ENCODE results near the gene PRPF18.
A peak's percentile ranks its signal among the peaks of the same experiment; 100 is the strongest.

DNA sequence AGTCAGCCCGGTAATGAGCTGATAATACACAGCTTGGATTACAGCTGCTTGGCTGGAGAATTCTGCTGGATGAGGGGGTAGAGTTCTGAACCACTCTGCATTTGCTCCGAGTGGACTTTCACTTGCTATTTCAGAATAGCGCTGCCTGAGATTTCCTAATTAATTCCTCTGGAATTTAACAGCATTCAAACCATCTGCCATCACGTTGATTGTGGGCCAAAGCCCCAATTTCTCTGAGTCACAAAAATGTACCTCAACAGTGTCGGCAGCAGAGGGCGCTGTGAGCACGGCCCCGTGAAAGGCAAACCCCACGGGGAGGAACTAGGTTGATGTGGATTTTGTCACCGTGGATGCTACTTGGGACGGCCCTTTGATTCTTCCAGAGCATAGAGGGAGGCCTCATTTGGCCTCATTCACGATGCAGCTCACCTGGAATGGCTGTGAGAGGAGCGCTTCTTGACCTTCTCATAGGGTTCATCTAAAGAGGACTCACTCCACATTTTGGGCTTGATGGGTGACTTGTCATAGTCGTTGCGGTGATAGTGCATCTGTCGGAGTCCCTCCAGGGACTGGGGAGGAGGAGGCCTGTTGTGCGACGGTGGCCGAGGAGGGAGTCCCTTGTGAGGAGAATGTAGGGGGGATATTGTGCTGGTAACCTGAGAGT is 73.3 kb downstream of the PRPF18 start:
- TF ChIP-seq, protein P1, sequence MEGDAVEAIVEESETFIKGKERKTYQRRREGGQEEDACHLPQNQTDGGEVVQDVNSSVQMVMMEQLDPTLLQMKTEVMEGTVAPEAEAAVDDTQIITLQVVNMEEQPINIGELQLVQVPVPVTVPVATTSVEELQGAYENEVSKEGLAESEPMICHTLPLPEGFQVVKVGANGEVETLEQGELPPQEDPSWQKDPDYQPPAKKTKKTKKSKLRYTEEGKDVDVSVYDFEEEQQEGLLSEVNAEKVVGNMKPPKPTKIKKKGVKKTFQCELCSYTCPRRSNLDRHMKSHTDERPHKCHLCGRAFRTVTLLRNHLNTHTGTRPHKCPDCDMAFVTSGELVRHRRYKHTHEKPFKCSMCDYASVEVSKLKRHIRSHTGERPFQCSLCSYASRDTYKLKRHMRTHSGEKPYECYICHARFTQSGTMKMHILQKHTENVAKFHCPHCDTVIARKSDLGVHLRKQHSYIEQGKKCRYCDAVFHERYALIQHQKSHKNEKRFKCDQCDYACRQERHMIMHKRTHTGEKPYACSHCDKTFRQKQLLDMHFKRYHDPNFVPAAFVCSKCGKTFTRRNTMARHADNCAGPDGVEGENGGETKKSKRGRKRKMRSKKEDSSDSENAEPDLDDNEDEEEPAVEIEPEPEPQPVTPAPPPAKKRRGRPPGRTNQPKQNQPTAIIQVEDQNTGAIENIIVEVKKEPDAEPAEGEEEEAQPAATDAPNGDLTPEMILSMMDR (conservative IDR thresholded peaks at IDR 0.05 in 1 of 2, IDR thresholded peaks at IDR 0.05 in 1 of 2; ENCODE audit: low read depth in 1 of 2, low read length in 2 of 2): peak; percentile 84 to 93
- TF ChIP-seq EZH2 (IDR thresholded peaks at IDR 0.05; ENCODE audit: low read length, missing control alignments): no peak

Data from fibroblast of lung (primary cell).